GM12865 (cell line): ENCODE results near the gene MGAM2.

ENCODE experiments used
- DNase-seq: peaks from one replicate; pipeline ENCODE4 v3.0.0; 2010; ENCODE audit warnings: low read depth
- H3K4me3 ChIP-seq: 2 replicates; pipeline ENCODE4 v1.5.1; 2011; ENCODE audit warnings: mild to moderate bottlenecking, low read depth, low read length, control low read depth
- CTCF ChIP-seq: IDR thresholded peaks from 2 replicates; pipeline ENCODE4 v1.5.1; 2011; ENCODE audit warnings: low read length, control low read depth, low read depth, inconsistent platforms; ENCODE audit not compliant: insufficient read depth; ENCODE audit errors: missing control alignments

Gene MGAM2

GRCh38 chr7:142172932-142173331, 61.4 kb downstream of the MGAM2 start:
- no peak overlapping the region for H3K4me3 ChIP-seq
- TF ChIP-seq CTCF, result no peak
- no peak for DNase-seq

- H3K4me3 ChIP-seq, result no peak overlapping the region
- TF ChIP-seq CTCF, result no peak
- no peak for DNase-seq
These were observed 62.9 kb downstream of the MGAM2 start for GRCh38 chr7:142174441-142174840.

GRCh38 chr7:142175594-142175993, 64.1 kb downstream of the MGAM2 start:
- no peak for TF ChIP-seq CTCF
- no peak for DNase-seq
- H3K4me3 ChIP-seq, result no peak overlapping the region

GRCh38 chr7:142176901-142177300, 65.4 kb downstream of the MGAM2 start:
- no peak for TF ChIP-seq CTCF
- no peak for DNase-seq
- no peak overlapping the region for H3K4me3 ChIP-seq

GRCh38 chr7:142177869-142178268, 66.4 kb downstream of the MGAM2 start:
- H3K4me3 ChIP-seq, result no peak overlapping the region
- no peak for DNase-seq
- TF ChIP-seq CTCF, result no peak

GRCh38 chr7:142180426-142180825, 68.9 kb downstream of the MGAM2 start:
- DNase-seq, result no peak
- no peak overlapping the region for H3K4me3 ChIP-seq
- no peak for TF ChIP-seq CTCF

GRCh38 chr7:142181211-142181610, 69.7 kb downstream of the MGAM2 start:
- no peak for TF ChIP-seq CTCF
- DNase-seq, result no peak
- H3K4me3 ChIP-seq, result no peak overlapping the region
